Astrocyte of the spinal cord (primary cell): Measurements from ENCODE around the gene LRRC41.
A peak's percentile ranks its signal among the peaks of the same experiment; 100 is the strongest.

ENCODE experiments used
- DNase-seq: peaks from one replicate; pipeline ENCODE4 v3.0.0; 2011; ENCODE audit warnings: low read depth, low spot score
- H3K4me3 ChIP-seq: 2 replicates; pipeline ENCODE4 v1.5.1; 2011; ENCODE audit warnings: low read depth, mild to moderate bottlenecking, low read length, moderate library complexity
- in situ Hi-C: cut with HindIII; loops from 2 replicates; pipeline ENCODE4 v1.10.0; 2017; ENCODE audit warnings: low sequenced_read_pairs
- TF ChIP-seq, protein P1 (sequence below): IDR thresholded peaks from 2 replicates; pipeline ENCODE4 v1.5.1; 2012; ENCODE audit warnings: low read depth, mild to moderate bottlenecking, low read length, inconsistent platforms

The LRRC41 gene

DNA sequence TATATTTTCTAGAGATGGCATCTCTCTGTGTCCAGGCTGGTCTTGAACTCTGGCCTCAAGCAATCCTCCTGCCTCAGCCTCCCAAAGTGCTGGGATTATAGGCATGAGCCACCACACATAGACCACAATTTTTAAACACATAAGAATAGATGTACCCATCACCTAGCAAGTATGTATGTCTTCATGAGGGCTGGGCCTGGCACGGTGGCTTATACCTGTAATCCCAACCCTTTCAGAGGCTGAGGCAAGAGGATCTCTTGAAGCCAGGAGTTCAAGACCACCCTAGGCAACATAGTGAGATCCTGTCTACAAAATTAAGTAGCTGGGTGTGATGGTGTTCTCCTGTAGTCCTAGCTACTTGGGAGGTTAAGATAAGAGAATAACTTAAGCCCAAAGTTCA is 13.9 kb upstream of the LRRC41 start:
- TF ChIP-seq, protein P1, sequence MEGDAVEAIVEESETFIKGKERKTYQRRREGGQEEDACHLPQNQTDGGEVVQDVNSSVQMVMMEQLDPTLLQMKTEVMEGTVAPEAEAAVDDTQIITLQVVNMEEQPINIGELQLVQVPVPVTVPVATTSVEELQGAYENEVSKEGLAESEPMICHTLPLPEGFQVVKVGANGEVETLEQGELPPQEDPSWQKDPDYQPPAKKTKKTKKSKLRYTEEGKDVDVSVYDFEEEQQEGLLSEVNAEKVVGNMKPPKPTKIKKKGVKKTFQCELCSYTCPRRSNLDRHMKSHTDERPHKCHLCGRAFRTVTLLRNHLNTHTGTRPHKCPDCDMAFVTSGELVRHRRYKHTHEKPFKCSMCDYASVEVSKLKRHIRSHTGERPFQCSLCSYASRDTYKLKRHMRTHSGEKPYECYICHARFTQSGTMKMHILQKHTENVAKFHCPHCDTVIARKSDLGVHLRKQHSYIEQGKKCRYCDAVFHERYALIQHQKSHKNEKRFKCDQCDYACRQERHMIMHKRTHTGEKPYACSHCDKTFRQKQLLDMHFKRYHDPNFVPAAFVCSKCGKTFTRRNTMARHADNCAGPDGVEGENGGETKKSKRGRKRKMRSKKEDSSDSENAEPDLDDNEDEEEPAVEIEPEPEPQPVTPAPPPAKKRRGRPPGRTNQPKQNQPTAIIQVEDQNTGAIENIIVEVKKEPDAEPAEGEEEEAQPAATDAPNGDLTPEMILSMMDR = no peak
- in situ Hi-C loops = no loop called here
- H3K4me3 ChIP-seq = no peak overlapping the region
- DNase-seq = no peak

DNA sequence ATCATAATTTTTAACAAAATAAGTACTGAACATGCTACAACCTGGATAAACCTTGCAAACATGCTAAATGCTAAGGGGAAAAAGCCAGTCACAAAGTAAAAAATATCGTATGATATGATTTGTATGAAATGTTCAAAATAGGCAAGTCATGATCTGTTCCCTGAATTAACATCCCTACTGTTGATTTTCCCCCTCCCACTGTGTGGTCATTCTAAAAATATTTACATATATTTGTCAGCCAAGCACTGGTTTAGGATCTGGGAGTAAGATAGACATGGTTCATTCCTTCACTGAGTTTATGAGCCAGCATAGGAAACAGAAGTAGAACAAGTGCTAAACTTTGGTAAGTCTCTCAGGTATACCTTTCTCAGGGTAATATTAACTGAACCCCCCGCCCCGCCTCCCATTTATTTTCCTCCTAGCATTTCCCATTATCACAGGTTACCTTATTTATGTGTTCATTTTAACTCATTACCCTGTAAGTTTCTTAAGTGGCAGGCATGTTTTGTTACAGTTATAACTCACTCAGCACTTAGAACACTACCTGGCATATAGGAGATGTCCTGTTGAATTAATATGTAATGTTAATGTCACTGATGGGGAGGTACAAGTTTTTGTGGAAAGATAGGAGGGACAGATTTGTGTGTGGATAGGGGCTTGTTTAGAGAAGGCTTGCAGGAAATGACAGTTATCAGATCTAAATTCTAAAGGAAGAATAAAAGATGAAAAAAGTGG is 12.4 kb upstream of the LRRC41 start:
- peak; percentile 55 for DNase-seq
- in situ Hi-C loops = no loop called here
- no peak overlapping the region for H3K4me3 ChIP-seq
- TF ChIP-seq, protein P1 = no peak

DNA sequence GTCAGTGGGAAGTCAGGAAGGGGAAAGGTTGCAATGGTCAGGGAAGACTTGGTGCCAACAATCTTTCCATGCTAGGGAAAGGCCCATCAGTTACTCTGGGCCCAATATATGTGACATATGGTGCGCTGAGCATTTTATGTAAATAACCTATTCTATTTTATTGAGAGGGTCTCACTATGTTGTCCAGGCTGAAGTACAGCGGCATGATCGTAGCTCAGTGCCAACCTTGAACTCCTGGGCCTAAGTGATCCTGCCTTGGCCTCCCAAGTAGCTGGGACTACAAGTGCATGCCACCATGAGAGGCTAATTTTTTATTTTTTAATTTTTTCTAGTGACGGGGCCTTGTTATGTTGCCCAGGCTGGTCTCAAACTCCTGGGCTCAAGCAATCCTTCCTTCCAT is 6.9 kb upstream of the LRRC41 start:
- no peak overlapping the region for H3K4me3 ChIP-seq
- no peak for DNase-seq
- TF ChIP-seq, protein P1 = no peak
- in situ Hi-C loops = no loop called here

DNA sequence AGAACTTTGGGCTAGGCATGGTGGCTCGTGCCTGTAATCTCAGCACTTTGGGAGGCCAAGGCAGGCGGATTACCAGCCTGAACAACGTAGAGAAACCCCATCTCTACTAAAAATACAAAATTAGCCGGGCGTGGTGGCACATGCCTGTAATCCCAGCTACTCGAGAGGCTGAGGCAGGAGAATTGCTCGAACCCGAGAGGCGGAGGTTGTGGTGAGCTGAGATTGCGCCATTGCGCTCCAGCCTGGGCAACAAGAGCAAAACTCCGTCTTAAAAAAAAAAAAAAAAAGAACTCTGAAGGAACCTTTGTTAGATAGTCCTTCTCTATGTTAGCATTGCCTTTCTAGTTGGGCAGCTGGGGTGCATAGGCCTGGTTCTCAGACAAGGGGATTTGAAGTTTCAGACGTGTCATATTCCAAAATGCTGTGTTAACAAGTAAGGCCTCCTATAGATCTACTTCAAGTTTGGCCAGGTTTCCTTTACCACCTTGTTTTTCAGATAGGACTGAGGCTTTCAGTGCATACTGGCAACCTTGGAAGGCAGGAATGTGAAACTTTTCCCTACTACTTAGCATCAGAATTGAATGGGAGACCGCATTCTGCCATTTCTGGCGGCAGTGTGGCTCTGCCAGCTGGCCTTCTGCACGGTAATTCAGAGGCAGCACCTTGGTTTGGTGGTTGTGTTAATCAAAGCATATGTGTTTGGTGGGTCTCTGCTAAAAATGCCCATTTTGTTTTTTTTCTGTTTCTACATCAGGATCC is 6.2 kb upstream of the LRRC41 start:
- H3K4me3 ChIP-seq = no peak overlapping the region
- TF ChIP-seq, protein P1 = no peak
- in situ Hi-C loops = no loop called here
- DNase-seq = no peak

DNA sequence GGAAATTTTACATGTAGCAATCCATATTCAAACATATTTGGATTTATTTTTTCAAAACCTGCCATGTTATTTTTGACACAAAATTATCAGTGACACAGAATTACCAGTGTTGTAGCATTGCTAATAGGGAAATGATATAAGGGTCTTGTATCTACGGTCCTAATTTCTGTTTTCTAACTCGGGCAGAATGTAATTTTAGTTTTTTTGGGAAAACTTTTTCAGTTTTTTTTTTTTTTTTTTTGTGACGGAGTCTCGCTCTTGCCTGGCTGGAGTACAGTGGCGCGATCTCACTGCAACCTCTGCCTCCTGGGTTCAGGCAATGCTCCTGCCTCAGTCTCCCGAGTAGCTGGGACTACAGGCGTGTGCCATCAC is 2.7 kb upstream of the LRRC41 start:
- H3K4me3 ChIP-seq = no peak overlapping the region
- in situ Hi-C loops = no loop called here
- DNase-seq = no peak
- TF ChIP-seq, protein P1 = no peak

DNA sequence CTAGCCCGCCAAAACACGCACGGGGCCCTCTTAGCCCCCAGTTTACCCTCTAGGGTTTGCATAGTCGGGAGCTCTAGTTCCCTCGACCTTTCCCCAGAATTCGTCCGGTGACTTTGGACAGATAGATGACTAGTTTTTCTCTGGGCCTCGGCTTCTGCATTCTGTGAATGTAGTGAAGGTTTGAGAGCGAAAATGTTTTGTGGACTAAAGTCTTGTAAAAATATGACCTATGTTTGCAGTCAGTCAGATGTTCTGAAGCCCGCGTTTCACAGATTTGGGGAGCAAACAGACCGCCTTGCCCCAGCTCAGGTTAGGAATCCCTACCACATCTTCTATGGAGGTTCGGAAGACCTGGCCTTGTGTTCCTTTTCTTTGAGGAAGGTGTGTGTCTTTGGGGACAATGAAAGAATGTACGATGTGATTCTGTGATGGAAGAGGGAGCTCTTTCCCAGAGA is 483 bp upstream of the LRRC41 start:
- no peak for DNase-seq
- in situ Hi-C loops = no loop called here
- H3K4me3 ChIP-seq = peak overlapping the region; percentile 87
- TF ChIP-seq, protein P1 = no peak
